Breast epithelium (tissue), 3 donors: ENCODE measurements around the gene RIMBP2.

Source experiments
- POLR2A ChIP-seq: fragments of 450-650 bp; IDR thresholded peaks from one replicate; pipeline ENCODE4 v1.6.1; 2016; ENCODE audit warnings: antibody characterized with exemption, mild to moderate bottlenecking, moderate library complexity
- POLR2AphosphoS5 ChIP-seq, 3 donors: sonication (generic); formaldehyde crosslinking; IDR thresholded peaks; one replicate each; pipeline ENCODE4 v1.6.1; 2017; ENCODE audit warnings: antibody characterized with exemption in 3 of 3
- TF ChIP-seq, protein P1 (sequence below), 3 donors: fragments of 450-650 bp; IDR thresholded peaks; one replicate each; pipeline ENCODE4 v1.5.1; 2016 to 2017; ENCODE audit warnings: antibody characterized with exemption in 3 of 3, mild to moderate bottlenecking in 3 of 3, moderate library complexity in 3 of 3

GRCh38 chr12:130765186-130765659 is 49.1 kb upstream of the RIMBP2 start:
- TF ChIP-seq, protein P1, sequence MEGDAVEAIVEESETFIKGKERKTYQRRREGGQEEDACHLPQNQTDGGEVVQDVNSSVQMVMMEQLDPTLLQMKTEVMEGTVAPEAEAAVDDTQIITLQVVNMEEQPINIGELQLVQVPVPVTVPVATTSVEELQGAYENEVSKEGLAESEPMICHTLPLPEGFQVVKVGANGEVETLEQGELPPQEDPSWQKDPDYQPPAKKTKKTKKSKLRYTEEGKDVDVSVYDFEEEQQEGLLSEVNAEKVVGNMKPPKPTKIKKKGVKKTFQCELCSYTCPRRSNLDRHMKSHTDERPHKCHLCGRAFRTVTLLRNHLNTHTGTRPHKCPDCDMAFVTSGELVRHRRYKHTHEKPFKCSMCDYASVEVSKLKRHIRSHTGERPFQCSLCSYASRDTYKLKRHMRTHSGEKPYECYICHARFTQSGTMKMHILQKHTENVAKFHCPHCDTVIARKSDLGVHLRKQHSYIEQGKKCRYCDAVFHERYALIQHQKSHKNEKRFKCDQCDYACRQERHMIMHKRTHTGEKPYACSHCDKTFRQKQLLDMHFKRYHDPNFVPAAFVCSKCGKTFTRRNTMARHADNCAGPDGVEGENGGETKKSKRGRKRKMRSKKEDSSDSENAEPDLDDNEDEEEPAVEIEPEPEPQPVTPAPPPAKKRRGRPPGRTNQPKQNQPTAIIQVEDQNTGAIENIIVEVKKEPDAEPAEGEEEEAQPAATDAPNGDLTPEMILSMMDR (IDR thresholded peaks at IDR 0.05): no peak
- no peak for TF ChIP-seq POLR2AphosphoS5 (IDR thresholded peaks at IDR 0.05)
- TF ChIP-seq POLR2A: no peak
